Natural killer cell (primary cell): ENCODE data around the gene CAMK2N2. TPM values are rescaled to one million over a fixed set of nuclear protein-coding genes. Genes with fewer than 3 reads are reported as not detected.

ENCODE experiments used
- ATAC-seq, 3 donors: fragments of 150-1000 bp in 2 of 3; fragments of 200-7000 bp in 1 of 3; cut with Tn5 transposase; 1 replicate in 1 of 3; 2 replicates in 2 of 3; pipeline ENCODE4 v1.10.0; 2021; ENCODE audit warnings: mild to moderate bottlenecking in 2 of 3, moderate library complexity in 2 of 3
- DNase-seq, 2 donors: peaks; one replicate each; pipeline versions ENCODE4 v3.0.0 to v3.0.0-alpha.2; 2013 to 2021; ENCODE audit warnings: mixed read lengths in 1 of 2
- H3K27ac ChIP-seq: one replicate; pipeline ENCODE4 v1.5.1; 2013; ENCODE audit warnings: mild to moderate bottlenecking, low read length
- H3K27me3 ChIP-seq: one replicate; pipeline ENCODE4 v1.6.1; 2013; ENCODE audit warnings: low read length; ENCODE audit not compliant: control insufficient read depth, insufficient read depth
- H3K36me3 ChIP-seq: one replicate; pipeline ENCODE4 v1.6.1; 2013; ENCODE audit warnings: low read length; ENCODE audit not compliant: control insufficient read depth, insufficient read depth
- H3K4me1 ChIP-seq: one replicate; pipeline ENCODE4 v1.6.1; 2013; ENCODE audit warnings: low read length; ENCODE audit not compliant: control insufficient read depth, insufficient read depth
- H3K4me3 ChIP-seq: one replicate; pipeline ENCODE4 v1.5.1; 2013; ENCODE audit warnings: low read length
- H3K9me3 ChIP-seq: one replicate; pipeline ENCODE4 v1.6.1; 2013; ENCODE audit warnings: low read length; ENCODE audit not compliant: control insufficient read depth, insufficient read depth
- H3K27ac Mint-ChIP-seq, 2 donors: one replicate each; pipeline ENCODE4 v1.8.0; 2022; ENCODE audit warnings: mild to moderate bottlenecking in 2 of 2, mixed read lengths in 2 of 2, moderate library complexity in 1 of 2
- H3K27me3 Mint-ChIP-seq, 2 donors: one replicate each; pipeline ENCODE4 v1.8.0; 2022; ENCODE audit warnings: low read depth in 2 of 2, mixed read lengths in 2 of 2
- H3K36me3 Mint-ChIP-seq: one replicate; pipeline ENCODE4 v1.8.0; 2022; ENCODE audit warnings: mixed read lengths
- H3K4me1 Mint-ChIP-seq, 2 donors: one replicate each; pipeline ENCODE4 v1.8.0; 2022; ENCODE audit warnings: mixed read lengths in 2 of 2
- H3K4me3 Mint-ChIP-seq: one replicate; pipeline ENCODE4 v1.8.0; 2022; ENCODE audit warnings: mild to moderate bottlenecking, moderate library complexity, mixed read lengths
- H3K9me3 Mint-ChIP-seq, 2 donors: one replicate each; pipeline ENCODE4 v1.8.0; 2022; ENCODE audit warnings: mixed read lengths in 2 of 2
- CTCF ChIP-seq: fragments of 200-600 bp; IDR thresholded peaks from one replicate; pipeline ENCODE4 v1.8.0; 2022; ENCODE audit warnings: antibody characterized with exemption
- WGBS: methylation state at CpG from one replicate; pipeline ENCODE4 v1.1.7; 2013; ENCODE audit warnings: missing lambda C conversion rate; ENCODE audit not compliant: insufficient coverage; 5-methylcytosine and 5-hydroxymethylcytosine counted together
- intact Hi-C: fragments of 100-400 bp; cut with micrococcal nuclease; formaldehyde crosslinking; loops from one replicate; pipeline ENCODE4 v1.14.2; 2022
- total RNA-seq, 4 donors: library from RNA; stranded (reverse); fragments of 120-200 nt in 1 of 4; gene quantifications; one replicate each; pipeline versions ENCODE4 v1.2.3 to v1.2.4, GENCODE V29; 2013 to 2022

Gene CAMK2N2
- total RNA-seq, 3 donors from 2014 or later (not counting 1 experiment from before 2014, with no cell fraction given) = 0.71 to 0.82 TPM; not detected in 1

- no peaks in the 10 kb centered on the region for H3K36me3 ChIP-seq
- H3K9me3 Mint-ChIP-seq = no peaks in the 10 kb centered on the region
- no peak for DNase-seq
- H3K4me1 Mint-ChIP-seq = no peaks in the 10 kb centered on the region
- no peaks in the 10 kb centered on the region for H3K36me3 Mint-ChIP-seq
- no peak overlapping the region for H3K27ac Mint-ChIP-seq
- intact Hi-C loops = no loop called here
- no peaks in the 10 kb centered on the region for H3K9me3 ChIP-seq
- no peaks in the 10 kb centered on the region for H3K4me1 ChIP-seq
- WGBS = 93% methylated on average over 10 of the region's 10 CpGs
- peaks cover 12 to 13% of the 10 kb centered on the region in 2 donors for H3K27me3 Mint-ChIP-seq
- H3K27ac ChIP-seq = no peak overlapping the region
- no peak overlapping the region for H3K4me3 ChIP-seq
- no peak overlapping the region for H3K4me3 Mint-ChIP-seq
- ATAC-seq = no peak
- no peaks in the 10 kb centered on the region for H3K27me3 ChIP-seq
- TF ChIP-seq CTCF = no peak
Observed at GRCh38 chr3:184290331-184290730, 29.0 kb upstream of the CAMK2N2 start.

- peak; percentile 46 for TF ChIP-seq CTCF
- no peaks in the 10 kb centered on the region for H3K27me3 ChIP-seq
- Mint-ChIP-seq H3K36me3 (no peaks in the 10 kb centered on the region), H3K4me1 (no peaks in the 10 kb centered on the region), H3K27ac (no peak overlapping the region), H3K4me3 (no peak overlapping the region), H3K9me3 (no peaks in the 10 kb centered on the region), H3K27me3 (peaks cover 14 to 20% of the 10 kb centered on the region in 2 donors)
- no peaks in the 10 kb centered on the region for H3K4me1 ChIP-seq
- H3K4me3 ChIP-seq = no peak overlapping the region
- ATAC-seq = peak; percentile 53 to 63 (median 62)
- no peaks in the 10 kb centered on the region for H3K9me3 ChIP-seq
- no peaks in the 10 kb centered on the region for H3K36me3 ChIP-seq
- no peak overlapping the region for H3K27ac ChIP-seq
- 20% methylated on average over 10 of the region's 10 CpGs for WGBS
- DNase-seq = peak; percentile 28 to 71
- intact Hi-C loops = loop anchor here (2.0 to 5.0 kb wide), 2 partner anchors 63 to 392 kb away; no protein-coding TSS in a partner anchor
Observed at GRCh38 chr3:184289426-184289938, 28.1 kb upstream of the CAMK2N2 start.

- no peak for TF ChIP-seq CTCF
- Mint-ChIP-seq H3K27ac (no peak overlapping the region), H3K27me3 (peaks cover 17 to 33% of the 10 kb centered on the region in 2 donors), H3K9me3 (no peaks in the 10 kb centered on the region), H3K4me3 (no peak overlapping the region), H3K4me1 (no peaks in the 10 kb centered on the region), H3K36me3 (no peaks in the 10 kb centered on the region)
- H3K9me3 ChIP-seq = no peaks in the 10 kb centered on the region
- ATAC-seq (peak in 1 of 3 donors; percentile 38), DNase-seq (peak in 1 of 2 donors; percentile 41)
- no peak overlapping the region for H3K4me3 ChIP-seq
- intact Hi-C loops = loop anchor here (5.0 kb wide), 1 partner anchor 387 kb away; no protein-coding TSS in a partner anchor
- no peaks in the 10 kb centered on the region for H3K4me1 ChIP-seq
- WGBS = 42% methylated on average over 4 of the region's 4 CpGs
- no peaks in the 10 kb centered on the region for H3K27me3 ChIP-seq
- no peak overlapping the region for H3K27ac ChIP-seq
- H3K36me3 ChIP-seq = no peaks in the 10 kb centered on the region
Observed at GRCh38 chr3:184284696-184285095, 23.3 kb upstream of the CAMK2N2 start.

GRCh38 chr3:184283681-184284080 lies 22.3 kb upstream of the CAMK2N2 start:
- Mint-ChIP-seq H3K9me3 (no peaks in the 10 kb centered on the region), H3K4me1 (no peaks in the 10 kb centered on the region), H3K27ac (no peak overlapping the region), H3K4me3 (no peak overlapping the region), H3K27me3 (peaks cover 22 to 40% of the 10 kb centered on the region in 2 donors), H3K36me3 (no peaks in the 10 kb centered on the region)
- TF ChIP-seq CTCF = no peak
- Histone ChIP-seq H3K27ac (no peak overlapping the region), H3K36me3 (no peaks in the 10 kb centered on the region), H3K27me3 (no peaks in the 10 kb centered on the region), H3K4me1 (no peaks in the 10 kb centered on the region), H3K9me3 (no peaks in the 10 kb centered on the region), H3K4me3 (no peak overlapping the region)
- 94% methylated on average over 8 of the region's 8 CpGs for WGBS
- DNase-seq (no peak), ATAC-seq (no peak)
- intact Hi-C loops = no loop called here
